Smooth muscle cell (in vitro differentiated cells): ENCODE data around the gene INO80C. TPM values are rescaled to one million over a fixed set of nuclear protein-coding genes. Genes with fewer than 3 reads are reported as not detected.

Experiments
- DNase-seq: peaks from one replicate; lab custom pipeline; 2025; ENCODE audit not compliant: unreplicated experiment; lab: John Stamatoyannopoulos, UW
- H2AFZ ChIP-seq: fragments of 200-600 bp; sonication (generic); 2 replicates; pipeline ENCODE4 v1.6.0; 2016; ENCODE audit warnings: antibody characterized with exemption, low read depth, mild to moderate bottlenecking
- H3F3A ChIP-seq: fragments of 200-600 bp; sonication (generic); 2 replicates; pipeline ENCODE4 v1.6.0; 2017; ENCODE audit warnings: antibody characterized with exemption, low read depth
- H3K27ac ChIP-seq: fragments of 200-600 bp; sonication (generic); 2 replicates; pipeline ENCODE4 v1.5.1; 2016; ENCODE audit warnings: low read depth, mild to moderate bottlenecking
- H3K27me3 ChIP-seq: fragments of 200-600 bp; sonication (generic); 2 replicates; pipeline ENCODE4 v1.6.1; 2016; ENCODE audit warnings: low read depth, mild to moderate bottlenecking
- H3K36me3 ChIP-seq: fragments of 200-600 bp; sonication (generic); 2 replicates; pipeline ENCODE4 v1.5.1; 2016; ENCODE audit warnings: low read depth
- H3K4me1 ChIP-seq: fragments of 200-600 bp; sonication (generic); 2 replicates; pipeline ENCODE4 v1.5.1; 2016; ENCODE audit warnings: low read depth
- H3K4me2 ChIP-seq: fragments of 200-600 bp; sonication (generic); 2 replicates; pipeline ENCODE4 v1.6.0; 2016; ENCODE audit warnings: mild to moderate bottlenecking
- H3K4me3 ChIP-seq: fragments of 200-600 bp; sonication (generic); 2 replicates; pipeline ENCODE4 v1.5.1; 2016; ENCODE audit warnings: mild to moderate bottlenecking
- H3K79me2 ChIP-seq: fragments of 200-600 bp; sonication (generic); 2 replicates; pipeline ENCODE4 v1.6.0; 2016; ENCODE audit warnings: low read depth, mild to moderate bottlenecking
- H3K9ac ChIP-seq: fragments of 200-600 bp; sonication (generic); 2 replicates; pipeline ENCODE4 v1.6.0; 2016; ENCODE audit warnings: low read depth
- H3K9me3 ChIP-seq: fragments of 200-600 bp; sonication (generic); replicated peaks from 2 replicates; pipeline ENCODE4 v1.5.1; 2016; ENCODE audit warnings: low read depth
- H4K20me1 ChIP-seq: fragments of 200-600 bp; sonication (generic); 2 replicates; pipeline ENCODE4 v1.6.0; 2016; ENCODE audit warnings: low read depth
- CTCF ChIP-seq: fragments of 200-600 bp; sonication (generic); IDR thresholded peaks from 2 replicates; pipeline ENCODE4 v1.5.1; 2017; ENCODE audit warnings: borderline replicate concordance, mild to moderate bottlenecking, antibody characterized with exemption; ENCODE audit not compliant: insufficient read depth, poor library complexity, severe bottlenecking
- WGBS: methylation state at CpG from one replicate; pipeline ENCODE4 v1.1.7; 2016; ENCODE audit warnings: low lambda C conversion rate; 5-methylcytosine and 5-hydroxymethylcytosine counted together
- polyA plus RNA-seq: library from polyadenylated mRNA; unstranded; fragments of >200 nt; fragmentation: Nextera tagmentation; extraction: Ambion mirVana; gene quantifications from 2 replicates; pipeline ENCODE4 v1.2.1, GENCODE V29; 2016
- total RNA-seq: library from RNA; depleted of rRNA; stranded (reverse); fragments of >200 nt; gene quantifications from 2 replicates; pipeline ENCODE4 v1.2.3, GENCODE V29; 2014

The INO80C gene
- total and polyA plus RNA-seq, 2 experiments from 2014 or later, result 6.8 to 13.9 TPM

- Histone ChIP-seq H3K9ac (no peak overlapping the region), H4K20me1 (no peaks in the 10 kb centered on the region), H3K27ac (no peak overlapping the region), H2AFZ (no peak overlapping the region), H3K4me2 (no peak overlapping the region), H3K79me2 (no peaks in the 10 kb centered on the region), H3K4me3 (no peak overlapping the region), H3K4me1 (no peaks in the 10 kb centered on the region), H3K27me3 (no peaks in the 10 kb centered on the region), H3F3A (peaks cover 5% of the 10 kb centered on the region), H3K36me3 (no peaks in the 10 kb centered on the region), H3K9me3 (no peaks in the 10 kb centered on the region)
- TF ChIP-seq CTCF, result no peak
- WGBS, result 97% methylated on average over 1 of the region's 1 CpG
- DNase-seq, result no peak
These were observed 32.4 kb downstream of the INO80C start for GRCh38 chr18:35465329-35465728.

GRCh38 chr18:35464831-35465279, 32.9 kb downstream of the INO80C start:
- Histone ChIP-seq H3K4me2 (no peak overlapping the region), H3F3A (peaks cover 8% of the 10 kb centered on the region), H3K27ac (no peak overlapping the region), H3K27me3 (no peaks in the 10 kb centered on the region), H3K36me3 (no peaks in the 10 kb centered on the region), H2AFZ (no peak overlapping the region), H3K9me3 (no peaks in the 10 kb centered on the region), H3K9ac (no peak overlapping the region), H3K4me3 (no peak overlapping the region), H4K20me1 (no peaks in the 10 kb centered on the region), H3K79me2 (no peaks in the 10 kb centered on the region), H3K4me1 (no peaks in the 10 kb centered on the region)
- WGBS, result 97% methylated on average over 2 of the region's 2 CpGs
- TF ChIP-seq CTCF, result no peak
- no peak for DNase-seq

GRCh38 chr18:35463827-35464226, 33.9 kb downstream of the INO80C start:
- Histone ChIP-seq H3K9ac (no peak overlapping the region), H3F3A (peaks cover 11% of the 10 kb centered on the region), H2AFZ (no peak overlapping the region), H3K27me3 (no peaks in the 10 kb centered on the region), H4K20me1 (no peaks in the 10 kb centered on the region), H3K4me2 (no peak overlapping the region), H3K4me3 (no peak overlapping the region), H3K79me2 (no peaks in the 10 kb centered on the region), H3K27ac (no peak overlapping the region), H3K4me1 (no peaks in the 10 kb centered on the region), H3K36me3 (no peaks in the 10 kb centered on the region), H3K9me3 (no peaks in the 10 kb centered on the region)
- no peak for TF ChIP-seq CTCF
- WGBS, result 92% methylated on average over 4 of the region's 4 CpGs
- no peak for DNase-seq

GRCh38 chr18:35463050-35463449, 34.7 kb downstream of the INO80C start:
- 34% methylated on average over 5 of the region's 5 CpGs for WGBS
- Histone ChIP-seq H3K9ac (no peak overlapping the region), H3F3A (peaks cover 12% of the 10 kb centered on the region), H3K27me3 (no peaks in the 10 kb centered on the region), H3K36me3 (no peaks in the 10 kb centered on the region), H3K79me2 (no peaks in the 10 kb centered on the region), H3K4me2 (no peak overlapping the region), H3K9me3 (no peaks in the 10 kb centered on the region), H3K4me3 (no peak overlapping the region), H3K4me1 (no peaks in the 10 kb centered on the region), H3K27ac (peak overlapping the region; percentile 30), H4K20me1 (no peaks in the 10 kb centered on the region), H2AFZ (no peak overlapping the region)
- no peak for DNase-seq
- TF ChIP-seq CTCF, result no peak
